GM13976 (cell line): ENCODE data around the gene ADNP.

Source experiments
- DNase-seq: peaks from one replicate; pipeline ENCODE4 v3.0.0; 2012; ENCODE audit warnings: low spot score
- in situ Hi-C: fragments of 300-500 bp; cut with MboI; formaldehyde crosslinking; loops from one replicate; pipeline ENCODE4 v1.12.0; 2022; ENCODE audit warnings: low sequenced_read_pairs, mixed read lengths, inconsistent platforms; ENCODE audit not compliant: unreplicated experiment
- TF ChIP-seq, protein P1 (sequence below): IDR thresholded peaks from 2 replicates; pipeline ENCODE4 v1.5.1; 2012; ENCODE audit warnings: borderline replicate concordance, mild to moderate bottlenecking; ENCODE audit not compliant: insufficient read depth; ENCODE audit errors: extremely low read depth, missing control alignments, control extremely low read depth

Gene ADNP

DNA sequence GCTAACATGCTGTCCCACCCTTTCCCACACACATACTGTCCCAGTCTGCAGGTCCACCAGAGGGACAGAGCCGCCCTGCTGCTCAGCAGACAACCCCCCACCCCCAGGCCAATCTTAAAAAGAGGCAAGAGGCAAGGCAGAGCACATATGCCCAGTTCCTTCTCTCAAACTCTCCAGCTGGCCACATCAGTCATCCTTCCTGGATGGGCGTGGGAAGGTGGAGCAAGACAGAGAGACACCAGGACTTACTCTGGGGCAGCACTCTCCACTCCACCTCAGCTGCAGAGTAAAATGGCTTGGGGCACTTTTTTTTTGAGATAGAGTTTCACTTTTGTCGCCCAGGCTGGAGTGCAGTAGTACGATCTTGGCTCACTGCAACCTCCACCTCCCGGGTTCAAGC lies 38.2 kb upstream of the ADNP start:
- in situ Hi-C loops = no loop called here
- TF ChIP-seq, protein P1, sequence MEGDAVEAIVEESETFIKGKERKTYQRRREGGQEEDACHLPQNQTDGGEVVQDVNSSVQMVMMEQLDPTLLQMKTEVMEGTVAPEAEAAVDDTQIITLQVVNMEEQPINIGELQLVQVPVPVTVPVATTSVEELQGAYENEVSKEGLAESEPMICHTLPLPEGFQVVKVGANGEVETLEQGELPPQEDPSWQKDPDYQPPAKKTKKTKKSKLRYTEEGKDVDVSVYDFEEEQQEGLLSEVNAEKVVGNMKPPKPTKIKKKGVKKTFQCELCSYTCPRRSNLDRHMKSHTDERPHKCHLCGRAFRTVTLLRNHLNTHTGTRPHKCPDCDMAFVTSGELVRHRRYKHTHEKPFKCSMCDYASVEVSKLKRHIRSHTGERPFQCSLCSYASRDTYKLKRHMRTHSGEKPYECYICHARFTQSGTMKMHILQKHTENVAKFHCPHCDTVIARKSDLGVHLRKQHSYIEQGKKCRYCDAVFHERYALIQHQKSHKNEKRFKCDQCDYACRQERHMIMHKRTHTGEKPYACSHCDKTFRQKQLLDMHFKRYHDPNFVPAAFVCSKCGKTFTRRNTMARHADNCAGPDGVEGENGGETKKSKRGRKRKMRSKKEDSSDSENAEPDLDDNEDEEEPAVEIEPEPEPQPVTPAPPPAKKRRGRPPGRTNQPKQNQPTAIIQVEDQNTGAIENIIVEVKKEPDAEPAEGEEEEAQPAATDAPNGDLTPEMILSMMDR = no peak
- no peak for DNase-seq

DNA sequence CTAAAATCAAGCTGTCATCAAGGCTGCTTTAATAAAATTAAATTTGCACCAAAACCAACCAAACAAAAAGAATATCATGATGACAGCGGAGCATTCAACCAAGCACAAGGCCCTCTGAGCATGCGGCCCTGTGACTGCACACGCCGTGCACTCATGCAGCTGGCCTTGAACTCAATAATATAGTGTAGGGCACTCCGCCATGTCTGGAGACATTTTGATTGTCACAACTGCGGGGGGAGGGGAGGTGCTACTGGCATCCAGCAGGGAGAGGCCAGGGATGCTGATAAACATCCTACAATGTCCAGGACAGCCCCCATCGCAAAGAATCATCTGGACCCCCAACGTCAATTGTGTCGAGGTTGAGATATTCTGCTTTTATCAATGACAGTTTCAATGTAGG lies 37.1 kb upstream of the ADNP start:
- DNase-seq = no peak
- in situ Hi-C loops = no loop called here
- TF ChIP-seq, protein P1 = no peak

DNA sequence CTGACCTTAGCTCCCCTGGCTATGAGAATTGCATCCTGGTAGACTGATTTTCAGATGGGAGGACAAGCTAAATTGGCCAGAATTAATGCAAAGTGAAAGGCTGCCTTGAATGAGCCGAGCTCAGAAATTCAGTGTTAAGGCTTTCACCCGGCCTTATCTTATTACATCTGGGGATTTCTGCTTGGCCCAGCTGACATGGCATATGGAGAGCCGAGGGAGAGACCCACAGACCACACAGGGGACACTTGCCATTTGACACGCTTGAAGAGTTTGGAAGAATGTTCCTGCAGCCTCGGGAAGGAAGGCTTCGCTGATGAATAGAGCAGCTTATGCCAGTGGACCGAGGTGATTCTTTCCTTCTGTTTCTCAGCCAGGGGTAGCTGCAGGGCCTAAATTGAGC lies 36.3 kb upstream of the ADNP start:
- in situ Hi-C loops = no loop called here
- TF ChIP-seq, protein P1 = no peak
- no peak for DNase-seq

DNA sequence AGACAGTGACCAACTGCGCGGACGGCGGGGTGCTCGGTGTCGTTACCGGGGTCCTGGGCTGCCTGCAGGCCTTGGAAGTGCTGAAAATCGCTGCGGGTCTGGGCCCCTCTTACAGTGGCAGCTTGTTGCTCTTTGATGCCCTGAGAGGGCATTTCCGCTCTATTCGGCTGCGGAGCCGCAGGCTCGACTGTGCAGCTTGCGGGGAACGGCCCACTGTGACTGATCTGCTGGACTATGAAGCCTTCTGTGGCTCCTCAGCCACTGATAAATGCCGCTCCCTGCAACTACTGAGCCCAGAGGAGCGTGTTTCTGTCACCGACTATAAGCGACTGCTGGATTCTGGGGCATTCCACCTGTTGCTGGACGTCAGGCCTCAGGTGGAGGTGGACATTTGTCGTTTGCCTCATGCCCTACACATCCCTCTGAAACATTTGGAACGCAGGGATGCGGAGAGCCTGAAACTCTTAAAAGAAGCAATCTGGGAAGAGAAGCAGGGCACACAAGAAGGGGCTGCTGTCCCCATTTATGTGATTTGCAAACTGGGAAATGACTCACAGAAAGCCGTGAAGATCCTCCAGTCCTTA lies 28.4 kb upstream of the ADNP start:
- TF ChIP-seq, protein P1 = no peak
- DNase-seq = no peak
- in situ Hi-C loops = no loop called here

DNA sequence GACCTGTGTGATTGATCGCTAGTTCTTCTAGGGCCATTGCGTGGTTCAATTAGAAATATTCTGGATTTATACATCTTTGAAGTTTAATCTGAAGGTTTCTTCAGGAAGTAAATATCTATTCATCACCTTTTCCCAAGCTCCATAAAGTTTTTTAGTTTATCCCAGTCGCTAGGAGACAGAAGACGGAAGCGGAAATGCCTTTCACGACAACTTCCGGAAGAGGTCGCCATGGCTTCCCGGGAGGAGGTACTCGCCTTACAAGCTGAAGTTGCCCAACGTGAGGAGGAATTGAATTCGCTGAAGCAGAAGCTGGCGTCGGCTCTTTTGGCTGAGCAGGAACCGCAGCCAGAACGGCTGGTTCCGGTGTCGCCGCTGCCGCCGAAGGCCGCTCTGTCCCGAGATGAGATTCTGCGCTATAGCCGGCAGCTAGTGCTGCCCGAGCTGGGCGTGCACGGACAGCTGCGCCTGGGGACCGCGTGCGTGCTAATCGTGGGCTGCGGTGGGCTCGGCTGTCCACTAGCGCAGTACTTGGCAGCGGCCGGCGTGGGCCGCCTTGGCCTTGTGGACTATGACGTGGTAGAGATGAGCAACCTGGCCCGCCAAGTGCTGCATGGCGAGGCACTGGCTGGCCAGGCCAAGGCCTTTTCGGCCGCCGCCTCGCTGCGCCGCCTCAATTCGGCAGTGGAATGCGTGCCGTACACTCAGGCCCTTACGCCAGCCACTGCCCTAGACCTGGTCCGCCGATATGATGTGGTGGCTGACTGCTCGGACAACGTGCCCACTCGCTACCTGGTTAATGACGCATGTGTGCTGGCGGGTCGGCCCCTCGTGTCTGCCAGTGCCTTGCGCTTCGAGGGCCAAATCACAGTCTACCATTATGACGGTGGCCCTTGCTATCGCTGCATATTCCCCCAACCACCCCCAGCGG lies 27.6 kb upstream of the ADNP start, which contains the start of gene MOCS3:
Gene MOCS3, plus strand, starts transcription at position 204 of the 928 bp plus-strand sequence. Its CDS starts 25 bp downstream, at position 229.
- TF ChIP-seq, protein P1 = no peak
- DNase-seq = peak; percentile 90
- in situ Hi-C loops = no loop called here

DNA sequence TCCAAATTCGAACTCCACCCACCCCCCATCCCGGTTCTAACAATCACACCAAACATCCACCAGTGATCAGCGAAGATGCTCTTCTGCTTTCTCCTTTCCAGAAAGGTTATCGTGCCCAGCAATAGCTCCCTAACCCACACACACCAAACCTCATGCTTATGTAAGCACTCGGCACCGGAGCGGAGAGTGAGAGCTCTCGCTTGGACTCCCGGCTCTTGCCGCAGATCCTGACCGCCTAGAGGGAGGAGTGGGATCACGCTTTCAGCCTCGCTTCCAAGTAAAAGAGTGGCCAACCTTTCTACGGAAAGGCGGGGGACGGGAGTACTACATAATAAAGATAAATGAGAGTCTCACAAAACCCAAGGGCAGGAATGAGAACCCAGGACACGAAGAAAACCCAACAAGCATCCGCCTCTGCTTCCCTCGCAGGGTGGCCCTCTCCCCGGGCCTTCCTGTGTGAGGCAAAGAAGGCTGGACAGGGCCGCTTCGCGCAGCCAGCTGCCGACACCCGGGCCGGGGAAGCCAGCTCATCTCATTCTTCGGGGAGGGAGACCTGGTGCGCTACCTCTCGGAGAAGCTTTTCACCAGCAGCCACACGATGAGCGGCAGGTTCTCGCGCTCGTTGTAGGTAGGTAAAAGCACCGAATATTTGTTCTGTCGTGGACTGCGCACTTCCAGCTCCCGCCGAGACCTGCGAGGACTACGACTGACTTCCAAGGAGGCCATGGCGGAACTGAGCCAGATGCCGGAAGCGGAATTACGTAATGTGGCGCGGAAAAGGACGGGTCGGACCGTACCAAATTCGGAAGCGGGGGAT lies 26.8 kb upstream of the ADNP start, which contains the start of gene DPM1:
Gene DPM1, minus strand, starts transcription at position 735 of the 817 bp plus-strand sequence. Its CDS starts 9 bp downstream, at position 726.
- DNase-seq = peak; percentile 91
- TF ChIP-seq, protein P1 = no peak
- in situ Hi-C loops = no loop called here
